Gastrocnemius medialis (tissue), 4 donors: ENCODE data around the gene FTCD. TPM values are rescaled to one million over a fixed set of nuclear protein-coding genes. Genes with fewer than 3 reads are reported as not detected.

Experiments used
- ATAC-seq, 2 donors: fragments of 150-250 bp; one replicate each; pipeline ENCODE4 v1.9.1; 2016
- DNase-seq, 2 donors: peaks; one replicate each; pipeline ENCODE4 v3.0.0-alpha.2; 2019
- H3K27ac ChIP-seq, 4 donors: fragments of 200-600 bp; sonication (generic); 1 replicate in 1 of 4; 2 replicates in 3 of 4; pipeline ENCODE4 v1.5.1; 2016 to 2018; ENCODE audit warnings: mild to moderate bottlenecking in 2 of 4, moderate library complexity in 1 of 4
- H3K27me3 ChIP-seq, 3 donors: fragments of 200-600 bp; sonication (generic) in 2 of 3; 1 replicate in 1 of 3; 2 replicates in 2 of 3; pipeline versions ENCODE4 v1.5.1 to v1.6.0; 2016 to 2019; ENCODE audit warnings: mild to moderate bottlenecking in 1 of 3, moderate library complexity in 1 of 3
- H3K36me3 ChIP-seq, 2 donors: fragments of 200-600 bp; sonication (generic) in 1 of 2; one replicate each; pipeline ENCODE4 v1.5.1; 2017 to 2018
- H3K4me1 ChIP-seq, 2 donors: fragments of 200-600 bp; sonication (generic) in 1 of 2; one replicate each; pipeline ENCODE4 v1.5.1; 2016 to 2017; ENCODE audit warnings: mild to moderate bottlenecking in 2 of 2
- H3K4me3 ChIP-seq, 4 donors: fragments of 200-600 bp; sonication (generic) in 3 of 4; 1 replicate in 1 of 4; 2 replicates in 3 of 4; pipeline ENCODE4 v1.5.1; 2016 to 2019; ENCODE audit warnings: mild to moderate bottlenecking in 2 of 4
- H3K9me3 ChIP-seq, 3 donors: fragments of 200-600 bp; sonication (generic) in 2 of 3; 1 replicate in 1 of 3; 2 replicates in 2 of 3; pipeline ENCODE4 v1.5.1; 2016 to 2019
- CTCF ChIP-seq, 5 experiments: fragments of 450-650 bp in 3 of 5; fragments of 200-600 bp in 2 of 5; sonication (generic) in 2 of 5; IDR thresholded peaks in 4 of 5; conservative IDR thresholded peaks in 1 of 5; 1 replicate in 4 of 5; 2 replicates in 1 of 5; pipeline ENCODE4 v1.5.1; 2016 to 2019; ENCODE audit warnings: antibody characterized with exemption in 5 of 5, mild to moderate bottlenecking in 3 of 5, moderate library complexity in 3 of 5
- POLR2A ChIP-seq, 2 donors: fragments of 450-650 bp; IDR thresholded peaks; one replicate each; pipeline ENCODE4 v1.6.1; 2017; ENCODE audit warnings: antibody characterized with exemption in 2 of 2, mild to moderate bottlenecking in 2 of 2, moderate library complexity in 2 of 2
- in situ Hi-C, 4 donors: fragments of 200-750 bp; cut with MboI; loops; one replicate each; pipeline versions ENCODE4 v1.15.0 to v1.8.0; 2017; ENCODE audit warnings: low sequenced_read_pairs in 4 of 4
- intact Hi-C: fragments of 100-400 bp; cut with DNase I; formaldehyde crosslinking; loops from one replicate; pipeline ENCODE4 v1.15.1; 2023; ENCODE audit warnings: low total_unique reads
- total RNA-seq, 4 donors: library from RNA; depleted of rRNA; stranded (reverse); fragments of >200 nt; gene quantifications; one replicate each; pipeline versions ENCODE4 v1.1.0 to v1.2.3, GENCODE V29; 2016

Gene FTCD
- total RNA-seq, 4 donors from 2014 or later: 0.33 to 0.95 TPM; not detected in 2

- TF ChIP-seq CTCF (IDR thresholded peaks at IDR 0.05 in 4 of 5, conservative IDR thresholded peaks at IDR 0.05 in 1 of 5): no peak
- no peak for TF ChIP-seq POLR2A (IDR thresholded peaks at IDR 0.05)
- intact Hi-C loops: loop anchor here (5.0 kb wide), 2 partner anchors 148 to 183 kb away; partner anchors contain the start of genes C21orf58, MCM3AP, PCNT and YBEY
Observed at GRCh38 chr21:46139686-46140085, 15.7 kb downstream of the FTCD start.

GRCh38 chr21:46138383-46138970, 16.9 kb downstream of the FTCD start:
- Histone ChIP-seq H3K9me3 (no peaks in the 10 kb centered on the region), H3K4me3 (no peak overlapping the region), H3K36me3 (no peaks in the 10 kb centered on the region), H3K27me3 (no peaks in the 10 kb centered on the region), H3K27ac (no peak overlapping the region), H3K4me1 (no peaks in the 10 kb centered on the region)
- TF ChIP-seq POLR2A (IDR thresholded peaks at IDR 0.05): no peak
- TF ChIP-seq CTCF (IDR thresholded peaks at IDR 0.05 in 4 of 5, conservative IDR thresholded peaks at IDR 0.05 in 1 of 5): no peak
- ATAC-seq: no peak
- no peak for DNase-seq
- intact Hi-C loops: no loop called here
- in situ Hi-C loops: no loop called here

More at GRCh38 chr21:46139686-46140085, 15.7 kb downstream of the FTCD start:
- in situ Hi-C loops: no loop called here
- Histone ChIP-seq H3K4me3 (no peak overlapping the region), H3K27ac (no peak overlapping the region), H3K9me3 (no peaks in the 10 kb centered on the region), H3K27me3 (no peaks in the 10 kb centered on the region), H3K36me3 (no peaks in the 10 kb centered on the region), H3K4me1 (no peaks in the 10 kb centered on the region)
- ATAC-seq (no peak), DNase-seq (no peak)

- intact Hi-C loops: no loop called here
- no peaks in the 10 kb centered on the region for H3K4me1 ChIP-seq
- no peak overlapping the region for H3K27ac ChIP-seq
- no peak for ATAC-seq
- H3K36me3 ChIP-seq: no peaks in the 10 kb centered on the region
- no peaks in the 10 kb centered on the region for H3K27me3 ChIP-seq
- TF ChIP-seq CTCF (IDR thresholded peaks at IDR 0.05 in 4 of 5, conservative IDR thresholded peaks at IDR 0.05 in 1 of 5) (no peak), POLR2A (IDR thresholded peaks at IDR 0.05) (no peak)
- DNase-seq: no peak
- no peak overlapping the region for H3K4me3 ChIP-seq
- no peaks in the 10 kb centered on the region for H3K9me3 ChIP-seq
- in situ Hi-C loops: no loop called here
Observed at GRCh38 chr21:46137908-46138307, 17.5 kb downstream of the FTCD start.

GRCh38 chr21:46136739-46137349, 18.5 kb downstream of the FTCD start:
- Histone ChIP-seq H3K4me3 (no peak overlapping the region), H3K9me3 (no peaks in the 10 kb centered on the region), H3K27ac (no peak overlapping the region), H3K27me3 (no peaks in the 10 kb centered on the region), H3K4me1 (no peaks in the 10 kb centered on the region), H3K36me3 (no peaks in the 10 kb centered on the region)
- intact Hi-C loops: no loop called here
- in situ Hi-C loops: no loop called here
- no peak for TF ChIP-seq CTCF (IDR thresholded peaks at IDR 0.05 in 4 of 5, conservative IDR thresholded peaks at IDR 0.05 in 1 of 5)
- TF ChIP-seq POLR2A (IDR thresholded peaks at IDR 0.05): no peak
- ATAC-seq (no peak), DNase-seq (no peak)
